HepG2 (cell line): ENCODE measurements around the gene MFN2. TPM values are rescaled to one million over a fixed set of nuclear protein-coding genes. Genes with fewer than 3 reads are reported as not detected.
A peak's percentile ranks its signal among the peaks of the same experiment; 100 is the strongest.

Source experiments
- ATAC-seq: fragments of 200-7000 bp; cut with Tn5 transposase; 3 replicates; pipeline ENCODE4 v1.9.1; 2020; ENCODE audit warnings: mild to moderate bottlenecking, moderate library complexity
- BruUV-seq: library from RNA; stranded (reverse); fragments of 400-500 nt; replicated peaks from 2 replicates; lab custom pipeline; 2021; lab: Mats Ljungman, UMichigan
- CTCF ChIA-PET: fragments of 300-600 bp; formaldehyde crosslinking; extraction: SDS; loops from one replicate; lab custom pipeline; 2021; ENCODE audit warnings: low total read pairs, inconsistent platforms, low intra/inter-chr PET ratio; lab: Yijun Ruan, JAX
- POLR2A ChIA-PET: fragments of 350-600 bp; sonication (Branson Sonifier 250); formaldehyde crosslinking; loops from one replicate; lab custom pipeline; 2020; ENCODE audit warnings: antibody characterized with exemption, inconsistent platforms; lab: Yijun Ruan, JAX
- DNase-seq: peaks from one replicate; pipeline ENCODE4 v3.0.0-alpha.2; 2015; ENCODE audit warnings: low spot score
- FAIRE-seq: peaks from 3 replicates; lab custom pipeline; 2011; peaks lifted over from hg19 to GRCh38; lab: Jason Lieb, UNC
- H2AFZ ChIP-seq: one replicate; pipeline ENCODE4 v1.6.1; 2011; ENCODE audit warnings: low read length, inconsistent platforms
- H3K27ac ChIP-seq: fragments of 300-600 bp; 3 replicates; pipeline ENCODE4 v1.8.0; 2011; ENCODE audit warnings: mixed run types, mild to moderate bottlenecking, mixed read lengths, low read length, inconsistent platforms; ENCODE audit not compliant: insufficient read depth; ENCODE audit errors: extremely low read length
- H3K27me3 ChIP-seq, 2 experiments: fragments of 200-600 bp in 1 of 2; 2 replicates in 1 of 2; 3 replicates in 1 of 2; pipeline versions ENCODE4 v1.6.0 to v1.8.0; 2011; ENCODE audit warnings: low read length in 2 of 2, mild to moderate bottlenecking in 2 of 2, moderate library complexity in 2 of 2, inconsistent platforms in 1 of 2; ENCODE audit not compliant: insufficient read depth in 2 of 2, control insufficient read depth in 1 of 2
- H3K36me3 ChIP-seq, 2 experiments: fragments of 200-600 bp in 1 of 2; replicated peaks in 1 of 2; 2 replicates in 1 of 2; 3 replicates in 1 of 2; pipeline versions ENCODE4 v1.5.1 to v1.8.0; 2011; ENCODE audit warnings: low read length in 2 of 2, inconsistent platforms in 1 of 2; ENCODE audit not compliant: insufficient read depth in 2 of 2, control insufficient read depth in 1 of 2
- H3K4me1 ChIP-seq: 2 replicates; pipeline ENCODE4 v1.5.1; 2012; ENCODE audit warnings: low read length, inconsistent platforms; ENCODE audit not compliant: insufficient read depth
- H3K4me2 ChIP-seq: 2 replicates; pipeline ENCODE4 v1.6.0; 2011; ENCODE audit warnings: low read depth, low read length, inconsistent platforms
- H3K4me3 ChIP-seq, 3 experiments: fragments of 200-600 bp in 1 of 3; sonication (generic), shearing (Covaris generic) in 1 of 3; replicated peaks in 1 of 3; 2 replicates each; pipeline ENCODE4 v1.5.1; 2011 to 2016; ENCODE audit warnings: low read length in 3 of 3, inconsistent platforms in 2 of 3, low read depth in 2 of 3, mild to moderate bottlenecking in 2 of 3, control low read depth in 1 of 3, mixed read lengths in 1 of 3; ENCODE audit not compliant: insufficient read depth in 1 of 3
- H3K79me2 ChIP-seq: one replicate; pipeline ENCODE4 v1.6.1; 2011; ENCODE audit warnings: low read length, inconsistent platforms; ENCODE audit not compliant: insufficient read depth
- H3K9ac ChIP-seq: 2 replicates; pipeline ENCODE4 v1.6.0; 2011; ENCODE audit warnings: mild to moderate bottlenecking, low read depth, low read length, inconsistent platforms; ENCODE audit not compliant: insufficient read depth
- H3K9me3 ChIP-seq: 2 replicates; pipeline ENCODE4 v1.5.1; 2012; ENCODE audit warnings: mild to moderate bottlenecking, low read length
- H4K20me1 ChIP-seq: 2 replicates; pipeline ENCODE4 v1.6.0; 2011; ENCODE audit warnings: inconsistent platforms, mild to moderate bottlenecking, low read length, moderate library complexity; ENCODE audit not compliant: insufficient read depth
- ATM ChIP-seq: fragments of 450-650 bp; IDR thresholded peaks from 2 replicates; pipeline ENCODE4 v1.7.1; 2017; ENCODE audit warnings: mild to moderate bottlenecking, borderline replicate concordance
- CBX2 ChIP-seq, 2 experiments: fragments of 200-600 bp in 1 of 2; sonication (generic); formaldehyde crosslinking in 1 of 2; IDR thresholded peaks; 2 replicates each; pipeline versions ENCODE4 v1.7.0 to v1.8.1; 2018 to 2022; ENCODE audit warnings: low read depth in 2 of 2, low read length in 1 of 2, mild to moderate bottlenecking in 1 of 2, missing genetic modification reagents in 1 of 2
- DNMT1 ChIP-seq: sonication (generic); formaldehyde crosslinking; IDR thresholded peaks from 2 replicates; pipeline ENCODE4 v1.5.1; 2020; ENCODE audit warnings: mild to moderate bottlenecking, missing genetic modification reagents
- ETV6 ChIP-seq: sonication (generic); formaldehyde crosslinking; conservative IDR thresholded peaks from 2 replicates; pipeline ENCODE4 v1.4.0; 2020; ENCODE audit warnings: missing genetic modification reagents
- ISX ChIP-seq: sonication (generic); formaldehyde crosslinking; conservative IDR thresholded peaks from 2 replicates; pipeline ENCODE4 v1.5.0; 2020; ENCODE audit warnings: missing genetic modification reagents
- KDM3A ChIP-seq: IDR thresholded peaks from 2 replicates; pipeline ENCODE4 v1.6.1; 2018; ENCODE audit warnings: low read depth, missing compliant biosample characterization
- SIN3A ChIP-seq: IDR thresholded peaks from 2 replicates; pipeline ENCODE4 v1.6.1; 2011; ENCODE audit warnings: low read depth, mild to moderate bottlenecking, control low read depth, low read length, borderline replicate concordance
- SMAD3 ChIP-seq: sonication (generic); formaldehyde crosslinking; IDR thresholded peaks from 2 replicates; pipeline ENCODE4 v1.4.0; 2020; ENCODE audit warnings: missing genetic modification reagents
- SNAPC2 ChIP-seq: sonication (generic); formaldehyde crosslinking; IDR thresholded peaks from 2 replicates; pipeline ENCODE4 v1.8.1; 2022; ENCODE audit warnings: mild to moderate bottlenecking, missing genetic modification reagents
- YY1 ChIP-seq: IDR thresholded peaks from 2 replicates; pipeline ENCODE4 v1.6.1; 2011; ENCODE audit warnings: low read length, low read depth, moderate library complexity, mild to moderate bottlenecking; ENCODE audit not compliant: insufficient read depth, insufficient replicate concordance
- ZNF362 ChIP-seq: sonication (generic); formaldehyde crosslinking; IDR thresholded peaks from 2 replicates; pipeline ENCODE4 v1.4.0; 2020; ENCODE audit warnings: missing genetic modification reagents, mild to moderate bottlenecking, borderline replicate concordance
- ZNF570 ChIP-seq: sonication (generic); formaldehyde crosslinking; IDR thresholded peaks from 2 replicates; pipeline ENCODE4 v1.4.0; 2020; ENCODE audit warnings: mild to moderate bottlenecking, missing genetic modification reagents, borderline replicate concordance
- ZNF883 ChIP-seq: sonication (generic); formaldehyde crosslinking; IDR thresholded peaks from 2 replicates; pipeline ENCODE4 v1.5.1; 2020; ENCODE audit warnings: mild to moderate bottlenecking, missing genetic modification reagents; ENCODE audit errors: not compliant biosample characterization
- WGBS: methylation state at CpG from one replicate; pipeline ENCODE4 v1.1.6; 2017; ENCODE audit warnings: low lambda C conversion rate; 5-methylcytosine and 5-hydroxymethylcytosine counted together
- in situ Hi-C: cut with HindIII; loops from 2 replicates; pipeline ENCODE4 v1.10.0; 2017; ENCODE audit warnings: low pct_unique_long_range_greater_than_20kb; ENCODE audit not compliant: extremely low pct_ligation_motif_present
- intact Hi-C: fragments of 100-400 bp; cut with micrococcal nuclease; formaldehyde crosslinking; loops from one replicate; pipeline ENCODE4 v1.10.0; 2022; ENCODE audit not compliant: unreplicated experiment
- polyA plus RNA-seq, 8 experiments: library from polyadenylated mRNA; depleted of rRNA in 3 of 8; stranded (reverse) in 7 of 8; unstranded in 1 of 8; fragments of >200 nt; fragmentation: Illumina TruSeq in 4 of 8; extraction: Trizol in 4 of 8; gene quantifications; 2 replicates each; pipeline versions ENCODE4 v1.2.1 to v1.2.3, GENCODE V29; 2011 to 2016; ENCODE audit warnings: low read depth in 4 of 8, missing spikeins in 1 of 8, mixed read lengths in 1 of 8; ENCODE audit not compliant: insufficient read depth in 1 of 8
- total RNA-seq, 5 experiments: library from RNA; depleted of rRNA; stranded (reverse); fragments of >200 nt; fragmentation: Illumina TruSeq; extraction: Trizol; gene quantifications; 2 replicates each; pipeline ENCODE4 v1.2.3, GENCODE V29; 2016; ENCODE audit warnings: low read depth in 1 of 5
- TF ChIP-seq, protein P1 (sequence below): sonication (generic); formaldehyde crosslinking; IDR thresholded peaks from 2 replicates; pipeline ENCODE4 v1.9.0; 2022; ENCODE audit warnings: low read depth, missing genetic modification reagents
- TF ChIP-seq, protein P2 (sequence below): sonication (generic); formaldehyde crosslinking; IDR thresholded peaks from 2 replicates; pipeline ENCODE4 v1.5.1; 2020; ENCODE audit warnings: mild to moderate bottlenecking, missing genetic modification reagents
- TF ChIP-seq, protein P3 (sequence below): IDR thresholded peaks from 2 replicates; pipeline ENCODE4 v1.6.1; 2016

MFN2 gene
- total and polyA plus RNA-seq, 2 of the 13 experiments (the other 11 are each of a cell fraction or from before 2014, with no cell fraction given): 38.7 to 60.9 TPM

DNA sequence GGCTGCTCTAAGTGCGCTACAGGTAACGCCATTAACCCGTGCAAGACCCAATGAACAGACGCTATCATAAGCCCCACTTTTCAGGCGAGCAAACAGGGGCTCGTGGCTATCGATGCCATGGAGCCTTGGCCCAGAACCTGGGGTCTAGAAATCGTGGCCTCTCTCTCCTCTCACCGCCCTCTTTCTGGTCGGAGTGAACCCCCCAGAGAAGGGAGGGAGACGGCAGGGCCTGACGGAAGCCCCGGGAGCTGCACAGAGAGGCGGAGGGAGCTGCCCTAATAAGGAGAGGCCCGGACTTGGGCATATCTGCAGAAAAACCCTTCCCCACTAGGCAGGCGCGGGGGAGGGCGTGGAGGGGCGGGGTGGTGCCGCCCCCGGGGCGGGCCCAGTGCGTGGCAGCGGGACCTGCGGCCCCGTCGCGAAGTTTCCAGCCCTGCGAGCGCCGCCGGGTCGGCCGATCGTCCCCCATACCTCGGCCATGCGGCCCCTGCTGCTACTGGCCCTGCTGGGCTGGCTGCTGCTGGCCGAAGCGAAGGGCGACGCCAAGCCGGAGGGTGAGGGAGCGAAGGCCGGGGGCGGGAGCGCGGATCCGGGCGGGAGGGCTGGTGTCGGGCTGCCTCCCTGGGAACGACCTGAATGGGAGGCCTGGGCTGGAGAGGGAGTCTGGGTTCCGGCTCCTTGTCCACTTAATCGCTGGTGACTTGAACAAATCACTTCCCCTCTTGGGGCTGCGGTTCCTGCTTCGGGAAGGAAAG, 45.8 kb upstream of the MFN2 start, which contains the start of gene PLOD1:
PLOD1 (plus strand) TSS at position 416 of the 755 bp plus-strand sequence; CDS start at position 479, 63 bp downstream.
- peak within 1 kb of the TSS; percentile 5 for H2AFZ ChIP-seq
- peak within 1 kb of the TSS; percentile 100 for H3K4me2 ChIP-seq
- H3K79me2 ChIP-seq: peaks cover 22% of the 10 kb centered on the region
- ATAC-seq (peak; percentile 95), FAIRE-seq (peak; percentile 18), DNase-seq (peak; percentile 79)
- no peaks in the 10 kb centered on the region for H4K20me1 ChIP-seq
- 4% methylated on average over 15 of the region's 55 CpGs for whole genome bisulfite sequencing
- H3K27me3 ChIP-seq: no peaks in the 10 kb centered on the region; a peak in 1 of 5 replicates
- peaks cover 73% of the 10 kb centered on the region for H3K4me1 ChIP-seq
- peak within 1 kb of the TSS; percentile 84 for H3K27ac ChIP-seq
- H3K9me3 ChIP-seq: no peaks in the 10 kb centered on the region
- 0 out of 5 replicates have a peak, but pooled peaks cover 0 to 3% of the 10 kb centered on the region in 2 experiments for H3K36me3 ChIP-seq
- in situ Hi-C loops (no loop called here), intact Hi-C loops (no loop called here)
- no TSS peak for BruUV-seq
- peak within 1 kb of the TSS; percentile 87 for H3K9ac ChIP-seq
- CTCF ChIA-PET: no interaction called here
- POLR2A ChIA-PET: interaction anchor here (0.6 to 1.4 kb wide), 14 partner anchors 8 to 198 kb away, joined by 3 to 41 read pairs (median 4); partner anchors contain the start of genes CLCN6, KIAA2013, MFN2 and MIIP
- H3K4me3 ChIP-seq: peak within 1 kb of the TSS; percentile 77 to 89 (median 82)
- TF ChIP-seq, protein P1, sequence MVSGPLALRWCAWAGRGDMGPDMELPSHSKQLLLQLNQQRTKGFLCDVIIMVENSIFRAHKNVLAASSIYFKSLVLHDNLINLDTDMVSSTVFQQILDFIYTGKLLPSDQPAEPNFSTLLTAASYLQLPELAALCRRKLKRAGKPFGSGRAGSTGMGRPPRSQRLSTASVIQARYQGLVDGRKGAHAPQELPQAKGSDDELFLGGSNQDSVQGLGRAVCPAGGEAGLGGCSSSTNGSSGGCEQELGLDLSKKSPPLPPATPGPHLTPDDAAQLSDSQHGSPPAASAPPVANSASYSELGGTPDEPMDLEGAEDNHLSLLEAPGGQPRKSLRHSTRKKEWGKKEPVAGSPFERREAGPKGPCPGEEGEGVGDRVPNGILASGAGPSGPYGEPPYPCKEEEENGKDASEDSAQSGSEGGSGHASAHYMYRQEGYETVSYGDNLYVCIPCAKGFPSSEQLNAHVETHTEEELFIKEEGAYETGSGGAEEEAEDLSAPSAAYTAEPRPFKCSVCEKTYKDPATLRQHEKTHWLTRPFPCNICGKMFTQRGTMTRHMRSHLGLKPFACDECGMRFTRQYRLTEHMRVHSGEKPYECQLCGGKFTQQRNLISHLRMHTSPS (CRISPR knock-in tag): no peak; the same call in 1 of the 2 replicates
- no peak for TF ChIP-seq CBX2 (IDR thresholded peaks at IDR 0.05; ENCODE audit: low read depth, low read length)
- no peak for TF ChIP-seq CBX2 (CRISPR knock-in tag; IDR thresholded peaks at IDR 0.05; ENCODE audit: low read depth)
- TF ChIP-seq ZNF362 (CRISPR knock-in tag): no peak
- TF ChIP-seq YY1: no peak
- TF ChIP-seq SMAD3: 0 out of 2 replicates have a peak, but pooled peaks have one; percentile 24
- no peak for TF ChIP-seq DNMT1 (CRISPR knock-in tag)
- TF ChIP-seq SIN3A: no peak
- TF ChIP-seq ETV6 (CRISPR knock-in tag): peak; percentile 63; the same call in 1 of the 2 replicates
- peak; percentile 97 for TF ChIP-seq ZNF883 (CRISPR knock-in tag)
- TF ChIP-seq ZNF570 (CRISPR knock-in tag): no peak
- TF ChIP-seq, protein P2, sequence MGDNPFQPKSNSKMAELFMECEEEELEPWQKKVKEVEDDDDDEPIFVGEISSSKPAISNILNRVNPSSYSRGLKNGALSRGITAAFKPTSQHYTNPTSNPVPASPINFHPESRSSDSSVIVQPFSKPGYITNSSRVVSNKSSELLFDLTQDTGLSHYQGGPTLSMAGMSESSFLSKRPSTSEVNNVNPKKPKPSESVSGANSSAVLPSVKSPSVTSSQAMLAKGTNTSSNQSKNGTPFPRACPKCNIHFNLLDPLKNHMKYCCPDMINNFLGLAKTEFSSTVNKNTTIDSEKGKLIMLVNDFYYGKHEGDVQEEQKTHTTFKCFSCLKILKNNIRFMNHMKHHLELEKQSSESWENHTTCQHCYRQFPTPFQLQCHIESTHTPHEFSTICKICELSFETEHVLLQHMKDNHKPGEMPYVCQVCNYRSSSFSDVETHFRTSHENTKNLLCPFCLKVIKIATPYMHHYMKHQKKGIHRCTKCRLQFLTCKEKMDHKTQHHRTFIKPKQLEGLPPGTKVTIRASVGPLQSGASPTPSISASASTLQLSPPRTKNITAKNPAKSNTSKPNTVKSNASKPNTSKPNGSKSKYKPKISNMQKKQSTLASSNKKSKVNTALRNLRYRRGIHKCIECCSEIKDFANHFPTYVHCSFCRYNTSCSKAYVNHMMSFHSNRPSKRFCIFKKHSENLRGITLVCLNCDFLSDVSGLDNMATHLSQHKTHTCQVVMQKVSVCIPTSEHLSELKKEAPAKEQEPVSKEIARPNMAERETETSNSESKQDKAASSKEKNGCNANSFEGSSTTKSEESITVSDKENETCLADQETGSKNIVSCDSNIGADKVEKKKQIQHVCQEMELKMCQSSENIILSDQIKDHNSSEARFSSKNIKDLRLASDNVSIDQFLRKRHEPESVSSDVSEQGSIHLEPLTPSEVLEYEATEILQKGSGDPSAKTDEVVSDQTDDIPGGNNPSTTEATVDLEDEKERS: no peak; the same call in 1 of the 2 replicates
- no peak for TF ChIP-seq ISX (CRISPR knock-in tag)
- no peak; the same call in 1 of the 2 replicates for TF ChIP-seq SNAPC2 (CRISPR knock-in tag)
- TF ChIP-seq, protein P3, sequence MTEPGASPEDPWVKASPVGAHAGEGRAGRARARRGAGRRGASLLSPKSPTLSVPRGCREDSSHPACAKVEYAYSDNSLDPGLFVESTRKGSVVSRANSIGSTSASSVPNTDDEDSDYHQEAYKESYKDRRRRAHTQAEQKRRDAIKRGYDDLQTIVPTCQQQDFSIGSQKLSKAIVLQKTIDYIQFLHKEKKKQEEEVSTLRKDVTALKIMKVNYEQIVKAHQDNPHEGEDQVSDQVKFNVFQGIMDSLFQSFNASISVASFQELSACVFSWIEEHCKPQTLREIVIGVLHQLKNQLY (CRISPR knock-in tag): no peak; the same call in 1 of the 2 replicates
- TF ChIP-seq ATM: no peak
- TF ChIP-seq KDM3A (CRISPR knock-in tag): peak; percentile 84
